HCT116 (cell line): ENCODE measurements around the gene OXGR1. TPM values are rescaled to one million over a fixed set of nuclear protein-coding genes. Genes with fewer than 3 reads are reported as not detected.

ENCODE experiments used
- ATAC-seq: fragments of 200-7000 bp; cut with Tn5 transposase; 2 replicates; pipeline ENCODE4 v1.9.1; 2020; ENCODE audit warnings: mild to moderate bottlenecking, moderate library complexity
- BruUV-seq: library from RNA; stranded (reverse); fragments of 400-500 nt; replicated peaks from 2 replicates; lab custom pipeline; 2021; lab: Mats Ljungman, UMichigan
- CTCF ChIA-PET: fragments of 300-600 bp; sonication (Branson Sonifier 250); formaldehyde crosslinking; loops from one replicate; lab custom pipeline; 2021; ENCODE audit warnings: antibody characterized with exemption; lab: Charles Lee
- POLR2A ChIA-PET: fragments of 300-600, 350-600 bp; sonication (Branson Sonifier 250); formaldehyde crosslinking; loops from one replicate; lab custom pipeline; 2021; ENCODE audit warnings: antibody characterized with exemption; lab: Charles Lee
- RAD21 ChIA-PET, 2 experiments: fragments of 300-600 bp; sonication (Branson Sonifier 250); formaldehyde crosslinking; loops; one replicate each; lab custom pipeline; 2023; ENCODE audit warnings: low total read pairs in 2 of 2; ENCODE audit not compliant: uncharacterized antibody in 2 of 2, unreplicated experiment in 2 of 2, low non-redundant PET in 1 of 2; lab: Charles Lee
- DNase-seq: peaks from one replicate; pipeline ENCODE4 v3.0.0-alpha.2; 2010; ENCODE audit warnings: low read depth, low spot score
- H2AFZ ChIP-seq: fragments of 200-600 bp; shearing (Covaris generic), sonication (generic); 2 replicates; pipeline ENCODE4 v1.6.1; 2017; ENCODE audit warnings: low read depth, mixed run types, mixed read lengths, antibody characterized with exemption, low read length; ENCODE audit not compliant: poor library complexity, severe bottlenecking
- H3K27ac ChIP-seq: 2 replicates; pipeline ENCODE4 v1.5.1; 2012; ENCODE audit warnings: low read depth, low read length
- H3K27me3 ChIP-seq: fragments of 200-600 bp; sonication (generic); 2 replicates; pipeline ENCODE4 v1.6.1; 2016; ENCODE audit warnings: mixed run types, low read length, mixed read lengths; ENCODE audit not compliant: insufficient read depth
- H3K36me3 ChIP-seq, 2 experiments: fragments of 200-500 bp in 1 of 2; fragments of 200-600 bp in 1 of 2; sonication (Bioruptor generic) in 1 of 2; sonication (generic) in 1 of 2; 2 replicates each; pipeline versions ENCODE4 v1.5.1 to v1.6.1; 2014 to 2016; ENCODE audit warnings: low read length in 2 of 2, inconsistent platforms in 1 of 2, mixed read lengths in 1 of 2, mixed run types in 1 of 2; ENCODE audit not compliant: insufficient read depth in 2 of 2, control insufficient read depth in 1 of 2
- H3K4me1 ChIP-seq, 2 experiments: fragments of 200-600 bp in 1 of 2; sonication (generic) in 1 of 2; 2 replicates each; pipeline versions ENCODE4 v1.5.1 to v1.6.1; 2012 to 2017; ENCODE audit warnings: low read length in 2 of 2, inconsistent platforms in 1 of 2, mild to moderate bottlenecking in 1 of 2, mixed read lengths in 1 of 2, mixed run types in 1 of 2, moderate library complexity in 1 of 2; ENCODE audit not compliant: insufficient read depth in 2 of 2, control insufficient read depth in 1 of 2
- H3K4me2 ChIP-seq: fragments of 200-600 bp; sonication (generic); 2 replicates; pipeline ENCODE4 v1.6.1; 2017; ENCODE audit warnings: mixed run types, low read length, mixed read lengths
- H3K4me3 ChIP-seq, 2 experiments: fragments of 200-600 bp in 1 of 2; sonication (generic) in 1 of 2; replicated peaks in 1 of 2; 2 replicates each; pipeline ENCODE4 v1.5.1; 2011 to 2016; ENCODE audit warnings: low read length in 2 of 2, control low read depth in 1 of 2, low read depth in 1 of 2, mild to moderate bottlenecking in 1 of 2, mixed read lengths in 1 of 2, mixed run types in 1 of 2
- H3K79me2 ChIP-seq: fragments of 200-600 bp; sonication (generic); 2 replicates; pipeline ENCODE4 v1.6.1; 2017; ENCODE audit warnings: mild to moderate bottlenecking, mixed run types, low read length, moderate library complexity, mixed read lengths; ENCODE audit not compliant: insufficient read depth
- H3K9ac ChIP-seq: fragments of 200-600 bp; sonication (generic); 2 replicates; pipeline ENCODE4 v1.6.1; 2016; ENCODE audit warnings: low read length, mixed read lengths
- H3K9me2 ChIP-seq: fragments of 200-600 bp; sonication (generic), shearing (Covaris generic); 2 replicates; pipeline ENCODE4 v1.6.1; 2017; ENCODE audit warnings: mixed run types, mild to moderate bottlenecking, moderate library complexity; ENCODE audit not compliant: insufficient read depth
- H3K9me3 ChIP-seq, 2 experiments: fragments of 200-500 bp in 1 of 2; fragments of 200-600 bp in 1 of 2; sonication (Bioruptor generic) in 1 of 2; sonication (generic) in 1 of 2; 2 replicates each; pipeline ENCODE4 v1.6.1; 2014 to 2017; ENCODE audit warnings: low read length in 2 of 2, mixed read lengths in 2 of 2, inconsistent platforms in 1 of 2, low read depth in 1 of 2, mild to moderate bottlenecking in 1 of 2, mixed run types in 1 of 2, moderate library complexity in 1 of 2; ENCODE audit not compliant: control insufficient read depth in 1 of 2, insufficient read depth in 1 of 2
- H4K20me1 ChIP-seq: fragments of 200-600 bp; sonication (generic), shearing (Covaris generic); 2 replicates; pipeline ENCODE4 v1.6.1; 2017; ENCODE audit warnings: mixed run types, mild to moderate bottlenecking, moderate library complexity; ENCODE audit not compliant: insufficient read depth
- CBX3 ChIP-seq: IDR thresholded peaks from 2 replicates; pipeline ENCODE4 v1.6.1; 2012; ENCODE audit warnings: low read depth
- CEBPB ChIP-seq: IDR thresholded peaks from 2 replicates; pipeline ENCODE4 v1.6.1; 2012; ENCODE audit warnings: low read depth
- ELF1 ChIP-seq: IDR thresholded peaks from 2 replicates; pipeline ENCODE4 v1.6.1; 2012; ENCODE audit warnings: low read depth, borderline replicate concordance
- EZH2phosphoT487 ChIP-seq: fragments of 200-600 bp; IDR thresholded peaks from 2 replicates; pipeline ENCODE4 v1.6.1; 2018; ENCODE audit warnings: antibody characterized with exemption, borderline replicate concordance
- FOSL1 ChIP-seq: IDR thresholded peaks from 2 replicates; pipeline ENCODE4 v1.6.1; 2012; ENCODE audit warnings: low read depth
- RAD21 ChIP-seq: IDR thresholded peaks from 2 replicates; pipeline ENCODE4 v1.6.1; 2012; ENCODE audit warnings: low read depth, mild to moderate bottlenecking
- SIN3A ChIP-seq: IDR thresholded peaks from 2 replicates; pipeline ENCODE4 v1.6.1; 2012; ENCODE audit warnings: low read depth
- SP1 ChIP-seq: IDR thresholded peaks from 2 replicates; pipeline ENCODE4 v1.6.1; 2012; ENCODE audit warnings: low read depth
- TCF7L2 ChIP-seq: IDR thresholded peaks from 2 replicates; pipeline ENCODE4 v1.7.0; 2011; ENCODE audit warnings: borderline replicate concordance, inconsistent platforms; ENCODE audit not compliant: insufficient read depth, insufficient read length; ENCODE audit errors: extremely low read depth
- YY1 ChIP-seq: IDR thresholded peaks from 2 replicates; pipeline ENCODE4 v1.6.1; 2011; ENCODE audit warnings: low read length, low read depth, moderate library complexity, mild to moderate bottlenecking; ENCODE audit not compliant: insufficient replicate concordance; ENCODE audit errors: extremely low read depth
- ZNF274 ChIP-seq: fragments of 200-500 bp; sonication (Bioruptor generic); IDR thresholded peaks from 2 replicates; pipeline ENCODE4 v1.6.1; 2014; ENCODE audit warnings: mild to moderate bottlenecking, low read depth, low read length, inconsistent platforms
- intact Hi-C: fragments of 100-400 bp; cut with micrococcal nuclease; formaldehyde crosslinking; loops from 2 replicates; pipeline ENCODE4 v1.10.0; 2022
- total RNA-seq: library from RNA; stranded (reverse); gene quantifications from one replicate; pipeline ENCODE4 v1.2.1, GENCODE V29; 2021; ENCODE audit not compliant: unreplicated experiment
- TF ChIP-seq, protein P1 (sequence below): IDR thresholded peaks from 2 replicates; pipeline ENCODE4 v1.6.1; 2012; ENCODE audit warnings: low read depth
- TF ChIP-seq, protein P2 (sequence below): IDR thresholded peaks from 2 replicates; pipeline ENCODE4 v1.6.1; 2012

The OXGR1 gene
- total RNA-seq, 1 experiment from 2014 or later: not detected

DNA sequence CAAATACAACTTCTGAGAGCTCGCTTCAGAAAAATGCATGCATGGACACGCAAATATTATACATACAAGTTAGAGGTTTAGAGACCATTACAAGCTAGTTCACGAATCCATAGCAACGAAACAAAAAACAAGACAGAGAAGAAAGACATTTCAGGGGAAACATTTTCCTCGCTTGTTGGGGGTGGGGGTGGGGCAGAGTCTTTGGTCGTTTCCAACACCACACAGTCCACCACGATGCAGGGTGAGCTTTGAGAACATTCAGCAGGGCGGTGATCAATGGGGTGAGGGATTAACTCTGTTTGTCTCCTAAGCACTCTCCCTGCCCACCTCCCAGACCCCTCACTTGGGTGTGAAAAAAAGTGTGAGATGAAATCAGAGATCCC, 651 bp downstream of the OXGR1 start:
- no peak for DNase-seq
- ChIA-PET CTCF (no interaction called here), RAD21 (no interaction called here), POLR2A (no interaction called here)
- H2AFZ ChIP-seq: no peak overlapping the region
- H3K27me3 ChIP-seq: peaks cover 13% of the 10 kb centered on the region; the same call in 1 of the 2 replicates
- H3K4me1 ChIP-seq: no peaks in the 10 kb centered on the region
- no peak overlapping the region for H3K4me2 ChIP-seq
- H3K27ac ChIP-seq: no peak overlapping the region
- H3K9me2 ChIP-seq: no peaks in the 10 kb centered on the region
- no peaks in the 10 kb centered on the region for H3K79me2 ChIP-seq
- BruUV-seq: no TSS peak
- H3K36me3 ChIP-seq: no peaks in the 10 kb centered on the region
- H3K9me3 ChIP-seq: no peaks in the 10 kb centered on the region
- no peak overlapping the region for H3K9ac ChIP-seq
- intact Hi-C loops: no loop called here
- ATAC-seq: no peak
- no peaks in the 10 kb centered on the region for H4K20me1 ChIP-seq
- H3K4me3 ChIP-seq: no peak overlapping the region
- TF ChIP-seq RAD21 (no peak), SP1 (no peak), EZH2phosphoT487 (no peak), YY1 (no peak)
- TF ChIP-seq, protein P1, sequence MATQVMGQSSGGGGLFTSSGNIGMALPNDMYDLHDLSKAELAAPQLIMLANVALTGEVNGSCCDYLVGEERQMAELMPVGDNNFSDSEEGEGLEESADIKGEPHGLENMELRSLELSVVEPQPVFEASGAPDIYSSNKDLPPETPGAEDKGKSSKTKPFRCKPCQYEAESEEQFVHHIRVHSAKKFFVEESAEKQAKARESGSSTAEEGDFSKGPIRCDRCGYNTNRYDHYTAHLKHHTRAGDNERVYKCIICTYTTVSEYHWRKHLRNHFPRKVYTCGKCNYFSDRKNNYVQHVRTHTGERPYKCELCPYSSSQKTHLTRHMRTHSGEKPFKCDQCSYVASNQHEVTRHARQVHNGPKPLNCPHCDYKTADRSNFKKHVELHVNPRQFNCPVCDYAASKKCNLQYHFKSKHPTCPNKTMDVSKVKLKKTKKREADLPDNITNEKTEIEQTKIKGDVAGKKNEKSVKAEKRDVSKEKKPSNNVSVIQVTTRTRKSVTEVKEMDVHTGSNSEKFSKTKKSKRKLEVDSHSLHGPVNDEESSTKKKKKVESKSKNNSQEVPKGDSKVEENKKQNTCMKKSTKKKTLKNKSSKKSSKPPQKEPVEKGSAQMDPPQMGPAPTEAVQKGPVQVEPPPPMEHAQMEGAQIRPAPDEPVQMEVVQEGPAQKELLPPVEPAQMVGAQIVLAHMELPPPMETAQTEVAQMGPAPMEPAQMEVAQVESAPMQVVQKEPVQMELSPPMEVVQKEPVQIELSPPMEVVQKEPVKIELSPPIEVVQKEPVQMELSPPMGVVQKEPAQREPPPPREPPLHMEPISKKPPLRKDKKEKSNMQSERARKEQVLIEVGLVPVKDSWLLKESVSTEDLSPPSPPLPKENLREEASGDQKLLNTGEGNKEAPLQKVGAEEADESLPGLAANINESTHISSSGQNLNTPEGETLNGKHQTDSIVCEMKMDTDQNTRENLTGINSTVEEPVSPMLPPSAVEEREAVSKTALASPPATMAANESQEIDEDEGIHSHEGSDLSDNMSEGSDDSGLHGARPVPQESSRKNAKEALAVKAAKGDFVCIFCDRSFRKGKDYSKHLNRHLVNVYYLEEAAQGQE: no peak

DNA sequence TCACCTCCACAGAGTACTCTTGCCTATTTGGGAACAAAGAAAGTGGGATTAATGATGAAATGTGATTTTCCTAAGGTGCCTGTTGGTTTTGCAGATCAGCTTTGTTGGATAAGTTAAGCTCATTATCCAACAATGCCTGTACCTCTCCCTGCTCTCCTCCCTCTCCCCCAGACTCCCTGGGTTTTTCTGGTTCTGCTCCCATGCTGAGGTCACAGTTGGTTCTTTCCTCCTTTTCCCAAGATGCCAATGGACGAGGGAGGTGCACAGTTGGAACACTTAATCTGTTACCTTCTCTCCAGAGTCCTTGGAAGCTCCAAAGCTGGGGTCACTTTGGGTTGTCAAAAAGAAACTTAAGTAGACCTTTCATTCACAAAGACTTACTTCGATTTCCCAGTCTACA, 1.6 kb downstream of the OXGR1 start:
- no peak overlapping the region for H3K9ac ChIP-seq
- H3K27ac ChIP-seq: no peak overlapping the region
- H3K27me3 ChIP-seq: peaks cover 13% of the 10 kb centered on the region; the same call in 1 of the 2 replicates
- no peak overlapping the region for H2AFZ ChIP-seq
- H3K4me3 ChIP-seq: no peak overlapping the region
- no peaks in the 10 kb centered on the region for H4K20me1 ChIP-seq
- POLR2A ChIA-PET: no interaction called here
- ATAC-seq (no peak), DNase-seq (no peak)
- H3K79me2 ChIP-seq: no peaks in the 10 kb centered on the region
- intact Hi-C loops: no loop called here
- no peaks in the 10 kb centered on the region for H3K4me1 ChIP-seq
- CTCF ChIA-PET: interaction anchor here (0.9 kb wide), 1 partner anchor 8 kb away, joined by 3 read pairs; no protein-coding TSS in a partner anchor
- no peak overlapping the region for H3K4me2 ChIP-seq
- H3K9me3 ChIP-seq: no peaks in the 10 kb centered on the region
- TF ChIP-seq CEBPB (no peak), ELF1 (no peak), ZNF274 (no peak), FOSL1 (no peak), TCF7L2 (no peak), SP1 (no peak), CBX3 (no peak), SIN3A (no peak)
- TF ChIP-seq, protein P2, sequence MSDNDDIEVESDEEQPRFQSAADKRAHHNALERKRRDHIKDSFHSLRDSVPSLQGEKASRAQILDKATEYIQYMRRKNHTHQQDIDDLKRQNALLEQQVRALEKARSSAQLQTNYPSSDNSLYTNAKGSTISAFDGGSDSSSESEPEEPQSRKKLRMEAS: no peak
- H3K9me2 ChIP-seq: no peaks in the 10 kb centered on the region
- no TSS peak for BruUV-seq
- RAD21 ChIA-PET: no interaction called here
- no peaks in the 10 kb centered on the region for H3K36me3 ChIP-seq
